ENCODE data around the gene RUNX2. TPM values are rescaled to one million over a fixed set of nuclear protein-coding genes. Genes with fewer than 3 reads are reported as not detected.

The RUNX2 gene
- polyA plus RNA-seq, 4 donors = 3.1 to 9.5 (median 3.5) TPM

- no peak for DNase-seq (ENCODE audit: low read depth in 4 of 4, low spot score in 3 of 4)
Observed at GRCh38 chr6:45686841-45687569, 358.9 kb downstream of the RUNX2 start.

GRCh38 chr6:45687570-45687969, 359.4 kb downstream of the RUNX2 start:
- DNase-seq (ENCODE audit: low read depth in 4 of 4, low spot score in 3 of 4) = no peak

GRCh38 chr6:45688180-45688579, 360.1 kb downstream of the RUNX2 start:
- no peak for DNase-seq (ENCODE audit: low read depth in 4 of 4, low spot score in 3 of 4)

- no peak for DNase-seq (ENCODE audit: low read depth in 4 of 4, low spot score in 3 of 4)
Observed at GRCh38 chr6:45689926-45690615, 361.9 kb downstream of the RUNX2 start.

- no peak for DNase-seq (ENCODE audit: low read depth in 4 of 4, low spot score in 3 of 4)
Observed at GRCh38 chr6:45690846-45691245, 362.7 kb downstream of the RUNX2 start.

- DNase-seq (ENCODE audit: low read depth in 4 of 4, low spot score in 3 of 4) = no peak
Observed at GRCh38 chr6:45691426-45691825, 363.3 kb downstream of the RUNX2 start.

GRCh38 chr6:45692021-45692420, 363.9 kb downstream of the RUNX2 start:
- DNase-seq (ENCODE audit: low read depth in 4 of 4, low spot score in 3 of 4) = no peak

- no peak for DNase-seq (ENCODE audit: low read depth in 4 of 4, low spot score in 3 of 4)
Observed at GRCh38 chr6:45696738-45697137, 368.6 kb downstream of the RUNX2 start.

- DNase-seq (ENCODE audit: low read depth in 4 of 4, low spot score in 3 of 4) = no peak
Observed at GRCh38 chr6:45697605-45698004, 369.5 kb downstream of the RUNX2 start.

- DNase-seq (ENCODE audit: low read depth in 4 of 4, low spot score in 3 of 4) = no peak
Observed at GRCh38 chr6:45698046-45698445, 369.9 kb downstream of the RUNX2 start.

GRCh38 chr6:45699663-45700062, 371.5 kb downstream of the RUNX2 start:
- no peak for DNase-seq (ENCODE audit: low read depth in 4 of 4, low spot score in 3 of 4)

GRCh38 chr6:45702849-45703739, 375.0 kb downstream of the RUNX2 start:
- DNase-seq (ENCODE audit: low read depth in 4 of 4, low spot score in 3 of 4) = no peak

- no peak for DNase-seq (ENCODE audit: low read depth in 4 of 4, low spot score in 3 of 4)
Observed at GRCh38 chr6:45704056-45704800, 376.1 kb downstream of the RUNX2 start.

- DNase-seq (ENCODE audit: low read depth in 4 of 4, low spot score in 3 of 4) = no peak
Observed at GRCh38 chr6:45705137-45705855, 377.2 kb downstream of the RUNX2 start.

GRCh38 chr6:45706319-45706718, 378.2 kb downstream of the RUNX2 start:
- DNase-seq (ENCODE audit: low read depth in 4 of 4, low spot score in 3 of 4) = no peak

GRCh38 chr6:45707176-45707575, 379.0 kb downstream of the RUNX2 start:
- DNase-seq (ENCODE audit: low read depth in 4 of 4, low spot score in 3 of 4) = no peak

GRCh38 chr6:45709781-45710220, 381.7 kb downstream of the RUNX2 start:
- DNase-seq (ENCODE audit: low read depth in 4 of 4, low spot score in 3 of 4) = no peak

GRCh38 chr6:45710304-45710821, 382.2 kb downstream of the RUNX2 start:
- no peak for DNase-seq (ENCODE audit: low read depth in 4 of 4, low spot score in 3 of 4)

GRCh38 chr6:45712076-45712475, 383.9 kb downstream of the RUNX2 start:
- DNase-seq (ENCODE audit: low read depth in 4 of 4, low spot score in 3 of 4) = no peak

GRCh38 chr6:45712786-45713185, 384.7 kb downstream of the RUNX2 start:
- DNase-seq (ENCODE audit: low read depth in 4 of 4, low spot score in 3 of 4) = no peak
